Measurements from ENCODE around the gene MT1E.

MT1E gene

DNA sequence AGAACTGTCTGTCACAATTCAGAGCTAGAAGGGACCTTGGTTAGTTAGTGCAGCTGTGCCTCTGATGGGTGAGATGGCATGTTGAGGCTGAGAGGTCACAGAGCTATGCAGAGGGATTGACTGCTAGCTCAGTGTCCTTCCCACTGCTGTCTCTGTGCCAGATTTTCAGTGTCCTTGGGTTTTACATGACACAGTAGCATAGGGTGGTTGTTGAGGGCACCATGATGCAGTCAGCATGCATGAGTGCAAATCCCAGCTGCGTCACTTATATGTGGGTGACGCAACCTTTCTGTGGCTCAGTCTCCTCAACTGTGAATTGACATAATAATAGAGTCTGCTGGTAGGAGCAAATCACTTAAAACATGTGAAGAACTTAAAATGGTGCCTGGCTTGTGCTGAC is 15.6 kb downstream of the MT1E start:
- no peaks in the 10 kb centered on the region for H3K36me3 ChIP-seq (ENCODE audit: low read depth)
- no peak overlapping the region for H3K27ac ChIP-seq (ENCODE audit: poor library complexity, severe bottlenecking)
- no peak overlapping the region for H3K4me3 ChIP-seq (ENCODE audit: severe bottlenecking)
- DNase-seq (ENCODE audit: low spot score), result no peak
- no peak for TF ChIP-seq CTCF (IDR thresholded peaks at IDR 0.05; ENCODE audit: poor library complexity, severe bottlenecking)
- H3K4me1 ChIP-seq (ENCODE audit: insufficient read depth, poor library complexity, severe bottlenecking), result no peaks in the 10 kb centered on the region
- H3K9me3 ChIP-seq (ENCODE audit: severe bottlenecking), result no peaks in the 10 kb centered on the region
- H3K27me3 ChIP-seq (ENCODE audit: insufficient read depth, poor library complexity, severe bottlenecking), result no peaks in the 10 kb centered on the region
- no peak for ATAC-seq (ENCODE audit: low read depth)

DNA sequence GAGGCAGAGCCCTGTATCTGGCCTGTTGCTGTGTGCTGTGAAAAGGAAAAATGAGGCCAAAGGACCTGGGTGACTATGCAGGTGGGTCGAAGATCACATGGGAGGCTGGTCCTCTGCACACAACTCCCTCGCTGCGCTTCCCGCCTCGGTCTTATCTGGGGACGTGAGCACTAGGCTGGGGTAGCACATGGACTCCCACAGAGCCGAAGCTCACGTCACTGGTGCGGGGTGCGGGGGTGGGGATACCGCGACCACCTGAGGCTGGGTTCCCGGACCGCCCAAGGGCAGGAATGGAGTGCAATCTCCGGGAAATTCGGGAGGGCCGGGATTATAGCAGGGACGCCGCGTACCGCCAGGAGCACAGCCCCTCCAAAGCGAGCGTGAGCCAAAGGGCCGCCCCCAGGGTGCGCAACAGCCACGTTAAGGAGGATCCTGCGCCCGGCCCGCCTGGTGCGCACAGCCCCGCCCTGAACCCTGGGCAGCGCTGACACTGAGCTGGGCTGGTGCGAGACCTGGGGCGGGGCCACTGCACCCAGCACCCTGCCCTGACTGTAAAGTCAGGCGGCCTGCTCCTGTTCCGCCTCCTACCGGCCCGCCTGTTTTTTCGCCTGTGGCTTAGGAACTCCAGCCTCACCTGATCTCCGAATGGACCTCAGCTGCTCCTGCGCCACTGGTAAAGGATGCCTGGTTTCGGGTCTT is 17.6 kb downstream of the MT1E start:
- no peak for DNase-seq (ENCODE audit: low spot score)
- H3K4me3 ChIP-seq (ENCODE audit: severe bottlenecking), result no peak overlapping the region

GRCh38 chr16:56643833-56644232 is 18.3 kb downstream of the MT1E start:
- no peak for DNase-seq (ENCODE audit: low spot score)
- no peak for TF ChIP-seq CTCF (IDR thresholded peaks at IDR 0.05; ENCODE audit: poor library complexity, severe bottlenecking)
- no peak for ATAC-seq (ENCODE audit: low read depth)
- Histone ChIP-seq H3K4me3 (ENCODE audit: severe bottlenecking) (no peak overlapping the region), H3K36me3 (ENCODE audit: low read depth) (no peaks in the 10 kb centered on the region), H3K4me1 (ENCODE audit: insufficient read depth, poor library complexity, severe bottlenecking) (no peaks in the 10 kb centered on the region), H3K9me3 (ENCODE audit: severe bottlenecking) (no peaks in the 10 kb centered on the region), H3K27me3 (ENCODE audit: insufficient read depth, poor library complexity, severe bottlenecking) (no peaks in the 10 kb centered on the region), H3K27ac (ENCODE audit: poor library complexity, severe bottlenecking) (no peak overlapping the region)

More for the DNA sequence above, 17.6 kb downstream of the MT1E start:
- no peaks in the 10 kb centered on the region for H3K4me1 ChIP-seq (ENCODE audit: insufficient read depth, poor library complexity, severe bottlenecking)
- H3K27me3 ChIP-seq (ENCODE audit: insufficient read depth, poor library complexity, severe bottlenecking), result no peaks in the 10 kb centered on the region
- H3K36me3 ChIP-seq (ENCODE audit: low read depth), result no peaks in the 10 kb centered on the region
- ATAC-seq (ENCODE audit: low read depth), result peak; percentile 88
- peak; percentile 30 for TF ChIP-seq CTCF (IDR thresholded peaks at IDR 0.05; ENCODE audit: poor library complexity, severe bottlenecking)
- H3K9me3 ChIP-seq (ENCODE audit: severe bottlenecking), result no peaks in the 10 kb centered on the region
- no peak overlapping the region for H3K27ac ChIP-seq (ENCODE audit: poor library complexity, severe bottlenecking)

GRCh38 chr16:56645311-56645710 is 19.7 kb downstream of the MT1E start:
- Histone ChIP-seq H3K4me1 (ENCODE audit: insufficient read depth, poor library complexity, severe bottlenecking) (peaks cover 14% of the 10 kb centered on the region), H3K36me3 (ENCODE audit: low read depth) (no peaks in the 10 kb centered on the region), H3K4me3 (ENCODE audit: severe bottlenecking) (no peak overlapping the region), H3K27ac (ENCODE audit: poor library complexity, severe bottlenecking) (no peak overlapping the region), H3K9me3 (ENCODE audit: severe bottlenecking) (no peaks in the 10 kb centered on the region), H3K27me3 (ENCODE audit: insufficient read depth, poor library complexity, severe bottlenecking) (no peaks in the 10 kb centered on the region)
- ATAC-seq (ENCODE audit: low read depth) (no peak), DNase-seq (ENCODE audit: low spot score) (no peak)
- no peak for TF ChIP-seq CTCF (IDR thresholded peaks at IDR 0.05; ENCODE audit: poor library complexity, severe bottlenecking)

- Histone ChIP-seq H3K9me3 (ENCODE audit: severe bottlenecking) (no peaks in the 10 kb centered on the region), H3K4me3 (ENCODE audit: severe bottlenecking) (no peak overlapping the region), H3K27ac (ENCODE audit: poor library complexity, severe bottlenecking) (no peak overlapping the region), H3K4me1 (ENCODE audit: insufficient read depth, poor library complexity, severe bottlenecking) (peaks cover 14% of the 10 kb centered on the region), H3K36me3 (ENCODE audit: low read depth) (no peaks in the 10 kb centered on the region), H3K27me3 (ENCODE audit: insufficient read depth, poor library complexity, severe bottlenecking) (no peaks in the 10 kb centered on the region)
- DNase-seq (ENCODE audit: low spot score), result no peak
- ATAC-seq (ENCODE audit: low read depth), result no peak
- TF ChIP-seq CTCF (IDR thresholded peaks at IDR 0.05; ENCODE audit: poor library complexity, severe bottlenecking), result no peak
Observed at GRCh38 chr16:56645838-56646237, 20.3 kb downstream of the MT1E start.

All from RWPE2 (cell line).